Esophagus squamous epithelium (tissue), 5 donors: Measurements from ENCODE around the gene CPXM1. TPM values are rescaled to one million over a fixed set of nuclear protein-coding genes. Genes with fewer than 3 reads are reported as not detected.

Experiments
- DNase-seq: peaks from one replicate; lab custom pipeline; 2025; lab: John Stamatoyannopoulos, UW
- H3K27ac ChIP-seq, 4 donors: fragments of 200-600 bp; sonication (generic); one replicate each; pipeline ENCODE4 v1.5.1; 2016 to 2019; ENCODE audit warnings: mild to moderate bottlenecking in 1 of 4
- H3K27me3 ChIP-seq, 4 donors: fragments of 200-600 bp; sonication (generic); 1 replicate in 3 of 4; 2 replicates in 1 of 4; pipeline versions ENCODE4 v1.5.1 to v1.6.0; 2017 to 2021; ENCODE audit warnings: antibody characterized with exemption in 1 of 4
- H3K36me3 ChIP-seq, 3 donors: fragments of 200-600 bp; sonication (generic); one replicate each; pipeline ENCODE4 v1.5.1; 2016 to 2019
- H3K4me1 ChIP-seq, 3 donors: fragments of 200-600 bp; sonication (generic); one replicate each; pipeline ENCODE4 v1.5.1; 2017 to 2019
- H3K4me3 ChIP-seq, 4 donors: fragments of 200-600 bp; sonication (generic); 1 replicate in 3 of 4; 2 replicates in 1 of 4; pipeline ENCODE4 v1.5.1; 2016 to 2019; ENCODE audit warnings: mild to moderate bottlenecking in 2 of 4, moderate library complexity in 1 of 4
- H3K9me3 ChIP-seq, 3 donors: fragments of 200-600 bp; sonication (generic); one replicate each; pipeline ENCODE4 v1.5.1; 2016 to 2019
- CTCF ChIP-seq, 6 experiments: fragments of 450-650 bp in 4 of 6; fragments of 200-600 bp in 2 of 6; sonication (generic) in 2 of 6; IDR thresholded peaks; one replicate each; pipeline ENCODE4 v1.5.1; 2016 to 2019; ENCODE audit warnings: antibody characterized with exemption in 6 of 6, mild to moderate bottlenecking in 4 of 6, moderate library complexity in 4 of 6
- POLR2A ChIP-seq, 4 donors: fragments of 450-650 bp; IDR thresholded peaks; one replicate each; pipeline ENCODE4 v1.6.1; 2017; ENCODE audit warnings: antibody characterized with exemption in 4 of 4, mild to moderate bottlenecking in 4 of 4, moderate library complexity in 3 of 4
- WGBS, 2 donors: methylation state at CpG; one replicate each; pipeline ENCODE4 v1.1.5; 2018; 5-methylcytosine and 5-hydroxymethylcytosine counted together
- intact Hi-C: fragments of 100-400 bp; cut with DNase I; formaldehyde crosslinking; loops from one replicate; pipeline ENCODE4 v1.15.0; 2022
- total RNA-seq, 4 donors: library from RNA; depleted of rRNA; stranded (reverse); fragments of >200 nt; gene quantifications; one replicate each; pipeline ENCODE4 v1.1.0, GENCODE V29; 2016
- donor health status: DM: yes; HTN: yes; CAD: no.

Gene CPXM1
- total RNA-seq, 4 donors from 2014 or later, result 0.15 to 3.8 (median 0.93) TPM

DNA sequence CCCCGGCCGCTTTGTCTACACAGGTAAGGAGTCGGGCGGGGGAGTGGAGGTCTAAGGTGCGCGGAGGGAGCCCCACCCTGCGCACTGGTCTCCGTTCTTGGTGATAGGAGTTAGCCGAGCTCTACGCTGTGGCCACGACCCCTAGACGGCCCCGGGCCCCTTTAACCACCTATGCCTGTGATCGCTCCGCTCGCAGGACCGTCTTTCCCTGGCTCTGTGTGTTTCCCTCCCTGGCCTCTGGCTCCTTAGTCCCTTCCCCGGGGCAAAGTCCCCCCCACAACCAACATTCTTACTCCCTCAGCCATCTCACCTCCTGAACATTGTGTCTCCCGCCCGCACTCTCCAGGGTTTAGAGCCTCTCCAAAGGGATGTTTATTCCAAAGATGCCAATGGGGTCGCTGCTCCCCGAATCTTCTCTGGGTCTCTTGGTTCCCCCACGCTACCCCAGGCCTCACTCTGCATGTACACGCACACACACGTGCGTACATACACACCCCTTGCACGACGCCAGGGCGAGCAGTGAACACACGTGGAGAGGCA is 50.4 kb downstream of the CPXM1 start:
- 53 to 54% methylated on average over 24 of the region's 30 CpGs for WGBS, 2 donors
- Histone ChIP-seq H3K36me3 (no peaks in the 10 kb centered on the region), H3K9me3 (no peaks in the 10 kb centered on the region), H3K4me1 (peaks cover 20 to 43% (median 20%) of the 10 kb centered on the region in 3 donors), H3K4me3 (no peak overlapping the region), H3K27me3 (peaks cover 0 to 56% (median 3%) of the 10 kb centered on the region in 4 donors), H3K27ac (no peak overlapping the region)
- intact Hi-C loops, result no loop called here
- no peak for TF ChIP-seq CTCF (IDR thresholded peaks at IDR 0.05)
- no peak for TF ChIP-seq POLR2A (IDR thresholded peaks at IDR 0.05)
- DNase-seq, result no peak

DNA sequence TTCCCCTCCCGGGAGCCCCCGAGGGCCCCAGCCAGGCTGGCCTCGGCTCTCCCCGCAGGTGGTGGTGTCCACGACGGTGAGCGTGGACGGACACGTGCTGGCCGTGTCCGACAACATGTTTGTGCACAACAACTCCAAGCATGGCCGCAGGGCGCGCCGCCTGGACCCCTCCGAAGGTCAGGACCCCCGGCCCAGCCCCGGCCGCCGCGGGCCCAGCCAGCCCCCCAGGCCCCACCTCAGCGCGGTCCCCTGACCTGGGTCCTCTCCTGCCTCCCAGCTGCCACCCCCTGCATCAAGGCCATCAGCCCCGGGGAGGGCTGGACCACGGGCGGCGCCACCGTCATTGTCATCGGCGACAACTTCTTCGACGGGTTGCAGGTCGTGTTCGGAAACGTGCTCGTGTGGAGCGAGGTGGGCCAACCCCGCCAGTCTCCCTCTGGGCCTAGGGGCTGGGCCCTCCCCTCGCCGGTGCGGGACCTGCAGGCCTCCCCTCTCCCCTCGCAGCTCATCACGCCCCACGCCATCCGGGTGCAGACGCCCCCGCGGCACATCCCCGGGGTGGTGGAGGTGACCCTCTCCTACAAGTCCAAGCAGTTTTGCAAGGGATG is 51.0 kb downstream of the CPXM1 start:
- Histone ChIP-seq H3K4me3 (no peak overlapping the region), H3K27ac (no peak overlapping the region), H3K27me3 (peaks cover 0 to 51% (median 2%) of the 10 kb centered on the region in 4 donors), H3K4me1 (peaks cover 20 to 41% (median 20%) of the 10 kb centered on the region in 3 donors), H3K9me3 (no peaks in the 10 kb centered on the region), H3K36me3 (no peaks in the 10 kb centered on the region)
- intact Hi-C loops, result no loop called here
- TF ChIP-seq POLR2A (IDR thresholded peaks at IDR 0.05) (no peak), CTCF (IDR thresholded peaks at IDR 0.05) (no peak)
- WGBS, 2 donors, result 0 to 55% methylated on average over 1 to 4 of the region's 49 CpGs
- DNase-seq, result no peak

- no peaks in the 10 kb centered on the region for H3K36me3 ChIP-seq
- H3K27ac ChIP-seq, result no peak overlapping the region
- H3K9me3 ChIP-seq, result no peaks in the 10 kb centered on the region
- intact Hi-C loops, result no loop called here
- peaks cover 20 to 37% (median 20%) of the 10 kb centered on the region in 3 donors for H3K4me1 ChIP-seq
- H3K4me3 ChIP-seq, result no peak overlapping the region
- DNase-seq, result no peak
- no peak for TF ChIP-seq CTCF (IDR thresholded peaks at IDR 0.05)
- TF ChIP-seq POLR2A (IDR thresholded peaks at IDR 0.05), result no peak
- WGBS, 2 donors, result 65% methylated on average over 7 to 9 of the region's 10 CpGs
- peaks cover 0 to 44% (median 0%) of the 10 kb centered on the region in 4 donors for H3K27me3 ChIP-seq
Measured at GRCh38 chr20:2748551-2749342, 51.7 kb downstream of the CPXM1 start.

DNA sequence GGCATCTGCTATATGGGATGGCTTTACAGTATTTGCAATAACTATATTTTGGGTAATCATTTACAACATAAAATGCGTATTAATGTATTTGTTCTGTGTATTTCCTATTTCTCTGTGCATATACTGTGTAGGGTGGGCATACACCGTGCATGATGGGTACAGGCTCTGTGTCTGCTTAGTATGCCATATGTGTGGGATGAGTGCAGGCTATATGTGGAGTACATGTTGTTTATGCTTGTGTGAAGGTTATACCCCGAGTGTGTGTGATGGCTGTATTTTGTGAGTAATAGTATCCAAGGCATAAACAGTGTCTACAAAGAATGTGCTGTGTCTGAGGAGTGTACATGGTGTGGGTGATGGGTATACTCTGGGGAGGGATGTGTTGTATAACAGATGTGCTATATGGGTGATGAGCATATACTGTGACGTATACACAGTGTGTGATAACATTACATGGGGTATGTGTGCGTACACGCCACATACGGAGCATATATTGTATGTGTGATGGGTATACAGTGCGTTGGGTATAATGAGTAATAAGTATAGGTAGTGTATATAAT is 52.7 kb downstream of the CPXM1 start:
- WGBS, 2 donors, result 79 to 80% methylated on average over 8 of the region's 8 CpGs
- Histone ChIP-seq H3K36me3 (no peaks in the 10 kb centered on the region), H3K4me1 (peaks cover 13 to 30% (median 16%) of the 10 kb centered on the region in 3 donors), H3K4me3 (no peak overlapping the region), H3K27ac (no peak overlapping the region), H3K27me3 (peaks cover 0 to 41% (median 0%) of the 10 kb centered on the region in 4 donors), H3K9me3 (no peaks in the 10 kb centered on the region)
- DNase-seq, result no peak
- no peak for TF ChIP-seq CTCF (IDR thresholded peaks at IDR 0.05)
- no peak for TF ChIP-seq POLR2A (IDR thresholded peaks at IDR 0.05)
- intact Hi-C loops, result no loop called here
